Activated T-helper 1 cell treated with Interleukin-2 at 50 U/mL for 16 hours (primary cell): ENCODE data around the gene PCNX3.

Experiments used
- DNase-seq: peaks from one replicate; pipeline ENCODE4 v3.0.0-alpha.2; 2020; ENCODE audit warnings: low read depth

PCNX3 gene

GRCh38 chr11:65599216-65599954, 16.2 kb upstream of the PCNX3 start:
- no peak for DNase-seq

- no peak for DNase-seq
Measured at GRCh38 chr11:65599955-65600246, 15.7 kb upstream of the PCNX3 start.

- DNase-seq: no peak
Measured at GRCh38 chr11:65604258-65604657, 11.3 kb upstream of the PCNX3 start.

GRCh38 chr11:65606876-65607613, 8.5 kb upstream of the PCNX3 start:
- DNase-seq: no peak

- no peak for DNase-seq
Measured at GRCh38 chr11:65607614-65608426, 7.8 kb upstream of the PCNX3 start.

- DNase-seq: no peak
Measured at GRCh38 chr11:65609229-65609628, 6.3 kb upstream of the PCNX3 start.

- no peak for DNase-seq
Measured at GRCh38 chr11:65609665-65610064, 5.9 kb upstream of the PCNX3 start.

- DNase-seq: no peak
Measured at GRCh38 chr11:65610404-65610803, 5.2 kb upstream of the PCNX3 start.

- no peak for DNase-seq
Measured at GRCh38 chr11:65611028-65611757, 4.4 kb upstream of the PCNX3 start.

- DNase-seq: no peak
Measured at GRCh38 chr11:65611758-65612603, 3.6 kb upstream of the PCNX3 start.

GRCh38 chr11:65612691-65613090, 2.9 kb upstream of the PCNX3 start:
- no peak for DNase-seq

GRCh38 chr11:65613091-65613928, 2.3 kb upstream of the PCNX3 start:
- DNase-seq: no peak

- DNase-seq: no peak
Measured at GRCh38 chr11:65615950-65616574, 486 bp downstream of the PCNX3 start.

- DNase-seq: no peak
Measured at GRCh38 chr11:65616575-65617001, 1.0 kb downstream of the PCNX3 start.

- no peak for DNase-seq
Measured at GRCh38 chr11:65617136-65617850, 1.7 kb downstream of the PCNX3 start.

- DNase-seq: no peak
Measured at GRCh38 chr11:65617990-65618751, 2.6 kb downstream of the PCNX3 start.

GRCh38 chr11:65618763-65619162, 3.2 kb downstream of the PCNX3 start:
- no peak for DNase-seq

GRCh38 chr11:65619281-65619928, 3.8 kb downstream of the PCNX3 start:
- DNase-seq: no peak
